ENCODE results near the gene ERC1.

Gene ERC1

DNA sequence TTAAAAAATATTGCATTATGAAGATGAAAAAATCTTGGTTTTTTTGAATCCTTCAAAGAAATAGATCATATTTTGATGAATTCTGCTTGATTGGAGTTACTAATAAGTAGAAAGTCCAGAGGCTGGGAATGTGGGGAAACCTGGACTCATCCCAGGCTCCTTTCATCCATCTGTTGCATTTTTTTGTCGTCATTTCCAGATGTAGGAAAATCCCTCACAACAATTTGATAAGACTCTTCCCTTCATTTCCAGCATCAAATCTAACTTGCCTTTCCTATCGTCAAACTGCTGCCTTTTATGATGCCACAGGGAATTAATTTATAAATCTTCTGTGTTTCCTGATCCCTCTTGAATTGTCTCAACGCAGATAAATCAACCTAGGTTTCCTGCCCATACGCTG lies 391.8 kb downstream of the ERC1 start:
- DNase-seq (ENCODE audit: extremely low read depth, low read depth), result no peak
- no peak overlapping the region for H3K4me3 ChIP-seq (replicated peaks; ENCODE audit: low read depth, low read length)
- TF ChIP-seq, protein P1, sequence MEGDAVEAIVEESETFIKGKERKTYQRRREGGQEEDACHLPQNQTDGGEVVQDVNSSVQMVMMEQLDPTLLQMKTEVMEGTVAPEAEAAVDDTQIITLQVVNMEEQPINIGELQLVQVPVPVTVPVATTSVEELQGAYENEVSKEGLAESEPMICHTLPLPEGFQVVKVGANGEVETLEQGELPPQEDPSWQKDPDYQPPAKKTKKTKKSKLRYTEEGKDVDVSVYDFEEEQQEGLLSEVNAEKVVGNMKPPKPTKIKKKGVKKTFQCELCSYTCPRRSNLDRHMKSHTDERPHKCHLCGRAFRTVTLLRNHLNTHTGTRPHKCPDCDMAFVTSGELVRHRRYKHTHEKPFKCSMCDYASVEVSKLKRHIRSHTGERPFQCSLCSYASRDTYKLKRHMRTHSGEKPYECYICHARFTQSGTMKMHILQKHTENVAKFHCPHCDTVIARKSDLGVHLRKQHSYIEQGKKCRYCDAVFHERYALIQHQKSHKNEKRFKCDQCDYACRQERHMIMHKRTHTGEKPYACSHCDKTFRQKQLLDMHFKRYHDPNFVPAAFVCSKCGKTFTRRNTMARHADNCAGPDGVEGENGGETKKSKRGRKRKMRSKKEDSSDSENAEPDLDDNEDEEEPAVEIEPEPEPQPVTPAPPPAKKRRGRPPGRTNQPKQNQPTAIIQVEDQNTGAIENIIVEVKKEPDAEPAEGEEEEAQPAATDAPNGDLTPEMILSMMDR (IDR thresholded peaks at IDR 0.05; ENCODE audit: low read depth, low read length, missing control alignments), result no peak

DNA sequence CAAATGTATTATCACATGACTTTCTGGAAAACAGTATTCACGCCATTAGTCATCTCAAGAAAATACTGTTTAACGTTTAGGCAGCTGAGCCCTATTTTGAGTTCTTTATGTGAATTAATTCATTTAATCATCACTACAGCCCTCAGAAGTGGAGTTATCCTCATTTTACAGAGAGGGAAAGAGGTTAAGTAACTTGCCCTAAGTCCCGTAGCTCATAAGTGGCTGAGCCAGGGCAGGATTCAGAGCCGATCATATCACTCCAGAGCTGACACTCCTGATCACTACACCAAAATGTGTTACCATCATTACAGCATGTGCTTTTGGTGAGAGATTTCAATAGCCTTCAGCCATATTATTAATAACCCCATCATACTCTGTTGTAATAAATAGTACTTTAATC lies 392.7 kb downstream of the ERC1 start:
- DNase-seq (ENCODE audit: extremely low read depth, low read depth), result no peak
- TF ChIP-seq, protein P1 (IDR thresholded peaks at IDR 0.05; ENCODE audit: low read depth, low read length, missing control alignments), result no peak
- H3K4me3 ChIP-seq (replicated peaks; ENCODE audit: low read depth, low read length), result no peak overlapping the region

DNA sequence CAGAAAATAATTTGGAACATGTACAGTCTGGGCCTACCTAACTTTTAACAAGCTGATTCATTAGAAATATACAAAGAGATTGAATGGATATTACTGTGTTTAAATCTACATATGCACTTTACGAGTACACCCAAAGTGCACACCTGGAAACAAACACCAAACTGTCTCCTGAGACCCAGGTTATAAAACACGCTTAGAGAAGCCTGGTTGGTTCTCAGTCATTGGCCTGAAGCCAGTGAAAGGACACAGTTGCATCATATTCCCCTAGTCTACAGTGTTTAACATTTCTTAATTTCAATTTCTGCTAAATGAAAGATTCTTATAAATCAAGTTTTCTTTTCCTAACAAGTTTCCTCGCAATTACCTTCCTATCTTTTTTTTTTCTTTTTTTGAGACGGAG lies 393.9 kb downstream of the ERC1 start:
- no peak for DNase-seq (ENCODE audit: extremely low read depth, low read depth)
- H3K4me3 ChIP-seq (replicated peaks; ENCODE audit: low read depth, low read length), result no peak overlapping the region
- TF ChIP-seq, protein P1 (IDR thresholded peaks at IDR 0.05; ENCODE audit: low read depth, low read length, missing control alignments), result no peak

DNA sequence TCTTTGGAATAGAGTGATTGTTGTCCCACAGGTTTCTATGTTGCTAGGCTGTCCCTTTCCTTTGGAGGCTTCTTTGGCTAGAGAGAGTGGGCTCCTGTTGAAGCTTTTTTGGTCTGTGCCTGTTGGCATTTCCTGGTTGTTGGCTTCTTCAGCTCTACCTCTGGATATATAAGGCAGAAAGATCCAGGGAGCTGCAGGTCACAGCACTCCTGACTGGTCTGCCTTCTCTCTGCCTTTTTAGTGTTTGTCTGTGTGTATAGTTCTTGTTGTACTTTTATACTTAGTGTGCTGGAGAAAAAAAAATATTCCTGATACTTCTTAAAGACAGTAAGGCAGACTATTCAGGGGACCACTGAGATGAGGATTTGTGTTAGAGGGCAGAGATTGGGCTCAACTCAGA lies 400.7 kb downstream of the ERC1 start:
- TF ChIP-seq, protein P1 (IDR thresholded peaks at IDR 0.05; ENCODE audit: low read depth, low read length, missing control alignments), result no peak
- H3K4me3 ChIP-seq (replicated peaks; ENCODE audit: low read depth, low read length), result no peak overlapping the region
- DNase-seq (ENCODE audit: extremely low read depth, low read depth), result no peak

GRCh38 chr12:1395421-1395955 lies 404.5 kb downstream of the ERC1 start:
- no peak for DNase-seq (ENCODE audit: extremely low read depth, low read depth)
- TF ChIP-seq, protein P1 (IDR thresholded peaks at IDR 0.05; ENCODE audit: low read depth, low read length, missing control alignments), result no peak
- no peak overlapping the region for H3K4me3 ChIP-seq (replicated peaks; ENCODE audit: low read depth, low read length)

GRCh38 chr12:1398673-1399072 lies 407.6 kb downstream of the ERC1 start:
- no peak for DNase-seq (ENCODE audit: extremely low read depth, low read depth)
- TF ChIP-seq, protein P1 (IDR thresholded peaks at IDR 0.05; ENCODE audit: low read depth, low read length, missing control alignments), result peak; percentile 9
- no peak overlapping the region for H3K4me3 ChIP-seq (replicated peaks; ENCODE audit: low read depth, low read length)

GRCh38 chr12:1401891-1402290 lies 410.9 kb downstream of the ERC1 start:
- TF ChIP-seq, protein P1 (IDR thresholded peaks at IDR 0.05; ENCODE audit: low read depth, low read length, missing control alignments), result no peak
- DNase-seq (ENCODE audit: extremely low read depth, low read depth), result no peak

More at GRCh38 chr12:1401891-1402290, 410.9 kb downstream of the ERC1 start:
- no peak overlapping the region for H3K4me3 ChIP-seq (replicated peaks; ENCODE audit: low read depth, low read length)

Measured in HFF-Myc (cell line).